Pancreas (tissue), 10 donors: ENCODE data around the gene SLC41A3. TPM values are rescaled to one million over a fixed set of nuclear protein-coding genes. Genes with fewer than 3 reads are reported as not detected.

Source experiments
- ATAC-seq, 4 donors: fragments of 200-7000 bp; cut with Tn5 transposase; one replicate each; pipeline versions ENCODE4 v1.8.0 to v1.9.1; 2020; ENCODE audit warnings: mild to moderate bottlenecking in 4 of 4, moderate library complexity in 4 of 4
- DNase-seq, 6 donors: peaks; one replicate each; pipeline ENCODE4 v3.0.0-alpha.2; 2020
- FAIRE-seq: peaks from 2 replicates; lab custom pipeline; 2012; peaks lifted over from hg19 to GRCh38; lab: Jason Lieb, UNC
- H3K27ac ChIP-seq, 4 donors: fragments of 200-600 bp; sonication (generic); 1 replicate in 3 of 4; 2 replicates in 1 of 4; pipeline versions ENCODE4 v1.5.0 to v1.8.0; 2020
- H3K27me3 ChIP-seq, 4 donors: fragments of 200-600 bp; one replicate each; pipeline ENCODE4 v1.8.0; 2021
- H3K36me3 ChIP-seq, 3 donors: fragments of 200-600 bp; sonication (generic) in 1 of 3; one replicate each; pipeline versions ENCODE4 v1.5.0 to v1.8.0; 2020 to 2021
- H3K4me1 ChIP-seq, 3 donors: fragments of 200-600 bp; one replicate each; pipeline ENCODE4 v1.8.0; 2021
- H3K4me3 ChIP-seq, 4 donors: fragments of 200-600 bp; sonication (generic) in 2 of 4; one replicate each; pipeline versions ENCODE4 v1.5.0 to v1.8.0; 2020 to 2021
- H3K9me3 ChIP-seq, 4 donors: fragments of 200-600 bp; one replicate each; pipeline ENCODE4 v1.8.0; 2021
- WGBS, 2 donors: extraction: QIAGEN DNeasy Blood & Tissue Kit; methylation state at CpG; one replicate each; pipeline ENCODE4 v1.1.7; 2013; 5-methylcytosine and 5-hydroxymethylcytosine counted together
- intact Hi-C, 3 donors: fragments of 100-400 bp; cut with DNase I; formaldehyde crosslinking; loops; one replicate each; pipeline versions ENCODE4 v1.11.1 to v1.14.2; 2022
- polyA plus RNA-seq, 2 donors: library from polyadenylated mRNA; stranded (reverse); fragments of 200-250 nt; gene quantifications; one replicate each; pipeline ENCODE4 v1.2.3, GENCODE V29; 2013
- total RNA-seq, 6 donors: library from RNA; stranded (reverse); fragmentation: NEBNext Ultra II Directional in 4 of 6; extraction: Animal tissue kit (Norgen Biotek cat#: 25700) in 4 of 6; gene quantifications; one replicate each; pipeline versions ENCODE4 v1.2.1 to v1.2.4, GENCODE V29; 2021 to 2023
- TF ChIP-seq, protein P1 (sequence below), 4 donors: fragments of 200-600 bp; sonication (generic) in 3 of 4; IDR thresholded peaks; one replicate each; pipeline versions ENCODE4 v1.5.0 to v1.8.0; 2021; ENCODE audit warnings: antibody characterized with exemption in 4 of 4
- donor health status: healthy with polysubstance abuse.
- donor health status: DM: no; HTN: no; CAD: no; lungs with moderate emphysema.
- donor health status: DM: no; HTN: no; CAD: no.
- donor health status: control.
- donor health status: control.
- donor health status: Bipolar disorder and iron deficiency.
- donor health status: DM: yes; HTN: yes; CAD: no.
- donor health status: DM: no; HTN: no; CAD: no.
- donor health status: DM: no; HTN: no; CAD: no.
- donor health status: DM: yes; HTN: yes; CAD: no.

Gene SLC41A3
- total and polyA plus RNA-seq, 8 donors, result 19.4 to 38.1 (median 31.1) TPM

DNA sequence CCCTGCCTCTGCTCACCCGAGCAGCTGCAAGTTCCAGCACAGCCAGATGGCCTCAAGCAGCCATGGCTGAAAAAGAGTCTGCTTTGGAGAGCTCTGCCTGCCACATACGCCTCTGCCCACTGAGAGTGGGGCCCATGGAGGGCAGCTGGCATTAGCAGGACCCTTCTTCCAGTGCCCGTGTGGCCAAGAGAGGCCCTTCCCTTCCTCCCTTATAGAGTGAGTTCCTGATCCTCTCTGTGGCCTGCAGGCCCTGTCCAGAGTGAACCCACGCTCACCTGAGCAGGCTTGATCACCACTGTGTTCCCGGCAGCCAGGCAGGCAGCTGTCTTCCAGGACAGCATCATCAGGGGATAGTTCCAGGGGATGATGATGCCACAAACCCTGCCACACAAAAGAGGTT lies 41.4 kb upstream of the SLC41A3 start:
- H3K9me3 ChIP-seq, result no peaks in the 10 kb centered on the region
- ATAC-seq, result no peak
- intact Hi-C loops, result no loop called here
- TF ChIP-seq, protein P1, sequence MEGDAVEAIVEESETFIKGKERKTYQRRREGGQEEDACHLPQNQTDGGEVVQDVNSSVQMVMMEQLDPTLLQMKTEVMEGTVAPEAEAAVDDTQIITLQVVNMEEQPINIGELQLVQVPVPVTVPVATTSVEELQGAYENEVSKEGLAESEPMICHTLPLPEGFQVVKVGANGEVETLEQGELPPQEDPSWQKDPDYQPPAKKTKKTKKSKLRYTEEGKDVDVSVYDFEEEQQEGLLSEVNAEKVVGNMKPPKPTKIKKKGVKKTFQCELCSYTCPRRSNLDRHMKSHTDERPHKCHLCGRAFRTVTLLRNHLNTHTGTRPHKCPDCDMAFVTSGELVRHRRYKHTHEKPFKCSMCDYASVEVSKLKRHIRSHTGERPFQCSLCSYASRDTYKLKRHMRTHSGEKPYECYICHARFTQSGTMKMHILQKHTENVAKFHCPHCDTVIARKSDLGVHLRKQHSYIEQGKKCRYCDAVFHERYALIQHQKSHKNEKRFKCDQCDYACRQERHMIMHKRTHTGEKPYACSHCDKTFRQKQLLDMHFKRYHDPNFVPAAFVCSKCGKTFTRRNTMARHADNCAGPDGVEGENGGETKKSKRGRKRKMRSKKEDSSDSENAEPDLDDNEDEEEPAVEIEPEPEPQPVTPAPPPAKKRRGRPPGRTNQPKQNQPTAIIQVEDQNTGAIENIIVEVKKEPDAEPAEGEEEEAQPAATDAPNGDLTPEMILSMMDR (IDR thresholded peaks at IDR 0.05), result no peak
- H3K27ac ChIP-seq, result no peak overlapping the region
- WGBS, 2 donors, result 92 to 94% methylated on average over 5 of the region's 5 CpGs
- DNase-seq, result peak in 5 of 6 donors; percentile 2 to 41 (median 4)
- FAIRE-seq, result no peak
- no peaks in the 10 kb centered on the region for H3K27me3 ChIP-seq
- H3K4me3 ChIP-seq, result no peak overlapping the region
- H3K36me3 ChIP-seq, result no peaks in the 10 kb centered on the region
- no peaks in the 10 kb centered on the region for H3K4me1 ChIP-seq

DNA sequence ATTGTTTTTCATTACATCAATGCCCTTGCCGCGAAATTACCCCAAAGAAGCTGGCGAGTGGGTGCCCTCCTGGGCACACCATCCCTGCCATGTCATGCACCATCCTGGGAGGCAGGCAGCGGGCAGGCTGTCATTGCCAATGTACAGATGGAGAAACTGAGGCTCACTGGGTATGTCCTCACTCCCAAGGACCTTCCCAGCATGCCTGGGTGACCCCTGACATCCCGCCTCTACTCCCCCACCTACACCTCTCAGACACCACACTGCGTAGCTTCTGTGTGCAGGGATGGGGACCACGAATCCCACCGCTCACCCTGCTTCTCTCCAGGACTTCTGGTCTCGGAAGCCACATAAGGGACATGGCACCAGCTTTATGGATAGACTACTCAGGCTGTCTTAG lies 41.0 kb upstream of the SLC41A3 start:
- no peak for FAIRE-seq
- Histone ChIP-seq H3K27ac (no peak overlapping the region), H3K4me1 (no peaks in the 10 kb centered on the region), H3K4me3 (no peak overlapping the region), H3K36me3 (no peaks in the 10 kb centered on the region), H3K9me3 (no peaks in the 10 kb centered on the region), H3K27me3 (no peaks in the 10 kb centered on the region)
- ATAC-seq, result no peak
- TF ChIP-seq, protein P1 (IDR thresholded peaks at IDR 0.05), result no peak
- peak in 4 of 6 donors; percentile 6 to 37 (median 19) for DNase-seq
- intact Hi-C loops, result no loop called here
- WGBS, 2 donors, result 86 to 92% methylated on average over 9 of the region's 9 CpGs

DNA sequence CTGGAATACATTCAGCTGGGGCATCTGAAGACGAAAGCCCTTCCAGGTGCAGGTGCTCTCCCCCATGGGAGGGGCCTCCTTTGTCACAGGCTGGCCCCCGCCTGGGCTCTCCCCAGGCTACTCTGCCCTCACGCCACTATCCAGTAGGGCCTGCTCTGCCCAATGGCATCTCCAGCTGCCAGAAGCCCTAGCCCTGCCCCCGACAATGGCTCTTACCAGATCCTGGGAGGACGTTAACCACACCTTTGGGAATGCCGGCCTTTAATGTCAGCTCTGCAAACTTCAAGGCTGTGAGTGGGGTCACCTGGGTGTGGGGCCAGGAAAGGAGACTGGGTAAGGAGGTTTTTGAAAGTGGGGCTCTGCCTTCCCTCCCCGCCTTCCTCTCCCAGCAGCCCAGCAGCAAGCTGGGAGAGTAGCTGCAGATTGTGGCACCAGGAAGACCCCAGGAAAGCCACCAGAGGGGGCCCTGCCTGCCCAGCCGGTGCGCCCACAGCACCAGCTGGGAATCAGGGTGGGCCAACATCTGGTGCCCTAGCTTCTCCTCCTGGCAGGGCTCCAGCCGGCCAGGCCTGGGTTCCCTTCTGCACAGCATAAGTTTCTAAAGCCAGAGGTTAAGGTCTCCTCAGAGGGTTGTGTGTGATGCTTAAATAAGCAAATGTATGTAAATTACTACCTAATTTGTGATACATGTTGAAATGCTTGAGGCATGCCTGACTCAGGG lies 40.4 kb upstream of the SLC41A3 start:
- Histone ChIP-seq H3K4me1 (no peaks in the 10 kb centered on the region), H3K9me3 (no peaks in the 10 kb centered on the region), H3K27me3 (no peaks in the 10 kb centered on the region), H3K27ac (no peak overlapping the region), H3K36me3 (no peaks in the 10 kb centered on the region), H3K4me3 (no peak overlapping the region)
- peak in 5 of 6 donors; percentile 8 to 56 (median 25) for DNase-seq
- no peak for FAIRE-seq
- 81 to 87% methylated on average over 10 of the region's 10 CpGs for WGBS, 2 donors
- ATAC-seq, result no peak
- intact Hi-C loops, result no loop called here
- TF ChIP-seq, protein P1 (IDR thresholded peaks at IDR 0.05), result no peak

DNA sequence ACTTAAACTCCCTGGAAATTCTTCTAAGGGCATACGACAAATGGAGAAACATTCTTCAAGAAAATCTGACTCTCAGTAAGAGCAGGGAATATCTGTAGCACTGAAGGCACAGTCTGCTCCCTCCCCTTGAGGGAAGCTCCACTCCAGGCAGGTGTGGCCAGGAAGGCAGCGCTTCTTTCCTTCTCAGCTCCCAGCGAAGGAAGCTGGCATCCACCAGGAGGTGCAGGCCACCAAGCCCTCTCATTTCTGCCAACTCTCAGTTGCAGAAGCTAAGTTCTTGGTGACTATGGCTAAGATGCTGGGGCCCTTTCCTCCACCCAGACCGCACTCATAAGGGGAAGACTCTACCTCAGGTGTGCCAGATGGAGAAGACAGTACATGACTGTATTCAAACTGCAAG lies 37.7 kb upstream of the SLC41A3 start:
- Histone ChIP-seq H3K36me3 (no peaks in the 10 kb centered on the region), H3K4me1 (no peaks in the 10 kb centered on the region), H3K9me3 (no peaks in the 10 kb centered on the region), H3K27me3 (no peaks in the 10 kb centered on the region), H3K27ac (no peak overlapping the region), H3K4me3 (no peak overlapping the region)
- no peak for ATAC-seq
- WGBS, 2 donors, result 90 to 95% methylated on average over 4 of the region's 4 CpGs
- TF ChIP-seq, protein P1 (IDR thresholded peaks at IDR 0.05), result no peak
- DNase-seq, result peak in 2 of 6 donors; percentile 4 to 16
- intact Hi-C loops, result no loop called here
- FAIRE-seq, result no peak

DNA sequence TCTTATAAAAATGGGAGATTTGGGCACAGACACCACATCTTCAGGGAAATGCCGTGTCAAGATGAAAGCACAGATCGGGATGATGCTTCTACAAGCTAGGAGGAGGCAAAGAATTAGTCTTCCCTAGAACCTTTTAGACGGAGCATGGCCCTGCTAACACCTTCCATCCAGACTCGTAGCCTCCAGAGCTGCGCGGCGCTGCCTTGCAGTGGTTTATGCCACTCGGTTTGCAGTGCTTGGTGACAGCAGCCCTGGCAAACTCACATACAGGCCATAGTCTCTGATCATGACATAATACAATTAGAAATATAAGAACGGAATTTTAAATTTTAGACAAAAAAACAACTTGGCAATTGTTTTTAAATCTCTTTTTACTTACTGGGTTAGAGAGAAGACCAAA lies 37.1 kb upstream of the SLC41A3 start:
- no peak overlapping the region for H3K4me3 ChIP-seq
- no peaks in the 10 kb centered on the region for H3K36me3 ChIP-seq
- TF ChIP-seq, protein P1 (IDR thresholded peaks at IDR 0.05), result no peak
- FAIRE-seq (no peak), ATAC-seq (no peak), DNase-seq (peak in 1 of 6 donors; percentile 7)
- intact Hi-C loops, result no loop called here
- no peak overlapping the region for H3K27ac ChIP-seq
- no peaks in the 10 kb centered on the region for H3K4me1 ChIP-seq
- 93 to 94% methylated on average over 9 of the region's 9 CpGs for WGBS, 2 donors
- H3K9me3 ChIP-seq, result no peaks in the 10 kb centered on the region
- H3K27me3 ChIP-seq, result no peaks in the 10 kb centered on the region
